ENCODE data around the gene AUTS2. TPM values are rescaled to one million over a fixed set of nuclear protein-coding genes. Genes with fewer than 3 reads are reported as not detected.

The AUTS2 gene
- total RNA-seq, 1 experiment from 2014 or later: 30.1 TPM

DNA sequence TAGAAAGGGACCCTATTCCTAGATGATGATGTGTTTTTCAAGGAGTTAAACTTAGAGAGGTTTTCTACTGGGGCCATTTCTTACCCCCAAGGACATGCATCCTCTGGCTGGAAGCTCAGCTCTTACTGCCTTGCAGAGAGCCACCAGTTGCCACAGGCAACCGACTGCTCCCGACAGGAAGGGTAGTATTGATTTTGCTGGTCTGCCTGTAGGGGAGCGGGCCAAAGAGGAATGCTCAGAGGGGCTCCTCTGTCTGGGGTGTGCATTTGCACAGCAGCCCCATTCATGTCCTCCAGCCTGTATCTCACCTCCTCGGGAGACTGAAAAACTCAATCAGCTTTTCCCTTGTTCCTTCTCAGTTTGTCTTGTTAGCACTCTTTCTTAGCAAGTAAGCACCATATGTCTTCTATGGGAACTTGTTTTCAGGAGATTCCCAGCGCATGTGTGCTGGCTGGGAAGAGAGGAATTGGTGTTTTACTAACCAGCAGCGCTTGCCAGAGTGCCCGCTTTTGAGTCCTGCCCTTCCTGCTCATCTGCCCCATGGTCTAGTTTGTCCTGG, 794.7 kb downstream of the AUTS2 start:
- H3K9me3 ChIP-seq (replicated peaks): no peaks in the 10 kb centered on the region
- no peak overlapping the region for H3K4me3 ChIP-seq
- no peak overlapping the region for H3K27ac ChIP-seq
- H3K36me3 ChIP-seq: no peaks in the 10 kb centered on the region
- no peaks in the 10 kb centered on the region for H3K4me1 ChIP-seq
- no peak for DNase-seq
- H3K27me3 ChIP-seq: no peaks in the 10 kb centered on the region

DNA sequence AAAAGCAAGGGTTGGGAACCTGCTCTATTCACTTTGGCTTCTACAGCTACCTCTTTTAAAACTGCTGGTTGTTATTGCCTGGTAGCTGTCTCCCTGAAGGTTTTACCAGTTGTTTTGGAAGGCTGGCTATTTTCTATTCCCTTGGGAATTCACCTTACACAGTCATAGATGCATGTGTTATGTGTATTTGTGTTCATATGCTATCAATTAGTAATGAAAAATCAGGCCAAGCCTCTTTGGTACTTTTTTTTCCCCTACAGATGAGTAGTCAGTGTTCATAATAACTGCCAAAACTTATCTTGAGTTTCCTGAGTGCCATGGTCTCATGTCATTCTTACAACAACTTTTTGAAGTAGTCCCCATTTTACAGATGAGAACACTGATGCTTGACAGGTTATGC, 795.7 kb downstream of the AUTS2 start:
- Histone ChIP-seq H3K4me1 (no peaks in the 10 kb centered on the region), H3K27me3 (no peaks in the 10 kb centered on the region), H3K4me3 (no peak overlapping the region), H3K9me3 (replicated peaks) (no peaks in the 10 kb centered on the region), H3K36me3 (no peaks in the 10 kb centered on the region), H3K27ac (no peak overlapping the region)
- no peak for DNase-seq

DNA sequence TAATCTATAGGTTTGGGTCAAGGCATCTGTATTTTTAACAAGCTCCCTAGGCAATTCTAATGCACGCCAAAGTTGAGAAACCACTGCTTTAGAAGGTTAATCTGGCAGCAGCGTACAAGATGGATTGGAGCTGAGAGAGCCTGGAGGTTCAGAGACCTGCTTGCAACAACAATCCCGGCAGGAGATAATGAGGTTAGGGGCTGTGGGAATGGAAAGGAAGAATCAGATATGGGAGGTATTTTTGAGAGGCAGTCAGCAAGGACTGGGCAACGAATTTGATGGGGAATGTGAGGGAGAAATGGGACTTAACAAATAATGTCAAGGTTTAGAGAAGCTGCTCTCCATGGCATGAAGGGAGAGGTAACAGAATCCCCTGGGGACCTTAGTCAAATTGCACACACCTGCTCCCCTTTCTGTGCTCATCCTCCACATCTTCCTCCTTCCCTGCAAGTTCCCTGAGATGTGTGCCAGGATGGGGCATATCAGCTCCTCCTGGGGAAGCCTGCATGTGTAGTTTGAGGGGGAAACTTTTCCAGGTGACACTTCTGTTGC, 802.6 kb downstream of the AUTS2 start:
- no peaks in the 10 kb centered on the region for H3K27me3 ChIP-seq
- DNase-seq: no peak
- no peaks in the 10 kb centered on the region for H3K4me1 ChIP-seq
- H3K4me3 ChIP-seq: no peak overlapping the region
- no peaks in the 10 kb centered on the region for H3K36me3 ChIP-seq
- no peak overlapping the region for H3K27ac ChIP-seq
- H3K9me3 ChIP-seq (replicated peaks): no peaks in the 10 kb centered on the region

DNA sequence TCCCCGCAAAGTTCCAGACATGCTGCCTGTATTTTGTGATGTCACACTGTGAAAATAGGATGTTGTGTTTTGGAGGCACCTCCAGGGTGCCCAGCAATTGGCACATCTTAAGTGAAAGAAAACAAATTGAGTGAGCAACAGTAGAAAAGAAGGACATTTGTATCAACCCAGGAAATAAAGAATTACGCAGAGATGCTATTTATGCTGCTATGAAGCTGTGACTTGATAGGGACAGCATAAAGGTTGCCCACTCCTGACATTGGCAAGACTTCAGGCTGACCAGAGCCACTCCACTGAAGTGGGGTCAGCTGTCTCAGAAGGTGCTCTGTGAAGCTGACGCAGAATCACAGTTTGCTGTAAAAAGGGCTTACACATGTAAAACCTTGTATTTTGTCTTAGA, 803.8 kb downstream of the AUTS2 start:
- Histone ChIP-seq H3K27me3 (no peaks in the 10 kb centered on the region), H3K4me3 (no peak overlapping the region), H3K27ac (no peak overlapping the region), H3K9me3 (replicated peaks) (no peaks in the 10 kb centered on the region), H3K4me1 (no peaks in the 10 kb centered on the region), H3K36me3 (no peaks in the 10 kb centered on the region)
- no peak for DNase-seq

DNA sequence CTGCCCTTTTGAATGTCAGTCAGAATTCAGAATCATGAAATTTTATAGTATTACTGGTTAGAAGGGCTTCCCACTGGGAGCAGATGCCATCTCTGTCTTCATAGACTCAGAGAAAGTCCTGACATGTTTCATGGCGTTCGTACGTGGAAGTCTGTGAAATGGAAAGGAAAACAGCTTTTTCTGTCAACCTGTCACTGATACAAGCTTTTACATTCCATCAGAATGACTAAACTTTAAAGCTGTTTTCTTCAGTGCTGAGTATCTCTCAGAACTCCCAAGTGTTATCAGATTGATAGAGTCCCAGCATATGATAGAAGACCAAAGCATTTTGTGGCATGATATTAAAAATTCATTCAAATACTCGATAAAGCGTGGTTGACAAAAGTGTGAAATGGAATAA, 807.0 kb downstream of the AUTS2 start:
- Histone ChIP-seq H3K9me3 (replicated peaks) (no peaks in the 10 kb centered on the region), H3K4me1 (no peaks in the 10 kb centered on the region), H3K4me3 (no peak overlapping the region), H3K27me3 (no peaks in the 10 kb centered on the region), H3K36me3 (no peaks in the 10 kb centered on the region), H3K27ac (no peak overlapping the region)
- DNase-seq: no peak

DNA sequence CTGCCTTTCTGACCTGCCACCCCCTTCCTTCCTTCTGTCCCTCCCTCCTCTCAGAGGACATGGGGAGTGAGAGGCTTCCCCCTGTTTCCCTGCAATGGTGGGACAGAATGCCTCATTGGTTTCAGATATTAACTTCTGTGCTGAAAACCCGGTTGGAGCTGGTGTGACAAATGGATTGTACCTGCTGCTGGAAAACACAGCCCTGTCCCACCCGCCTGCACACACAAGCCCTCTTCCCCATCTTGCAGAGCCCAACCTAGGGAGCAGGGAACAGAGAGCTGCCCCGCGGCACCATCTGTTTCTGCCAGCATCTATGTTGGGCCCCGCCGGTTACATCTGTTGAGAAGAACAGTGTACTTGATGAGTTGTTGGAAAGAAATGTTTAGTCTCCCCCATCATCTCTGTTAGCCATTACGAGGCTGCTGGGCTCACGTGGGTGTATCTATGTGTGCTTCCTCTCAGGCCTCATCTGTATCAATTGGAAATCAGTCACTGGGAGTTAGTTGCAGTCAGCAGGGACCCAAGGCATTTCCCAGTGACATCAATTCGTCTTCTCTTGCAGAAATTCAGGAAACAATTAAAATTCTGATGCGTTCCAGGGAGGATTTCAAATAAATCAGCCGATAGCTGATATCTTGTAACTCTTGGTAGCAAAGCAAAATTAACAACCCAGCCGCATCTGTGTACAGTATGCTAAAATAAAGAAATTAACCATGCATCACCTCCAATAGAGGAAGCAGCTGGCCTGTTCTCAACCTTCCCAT, 808.1 kb downstream of the AUTS2 start:
- no peaks in the 10 kb centered on the region for H3K27me3 ChIP-seq
- no peaks in the 10 kb centered on the region for H3K4me1 ChIP-seq
- no peak overlapping the region for H3K4me3 ChIP-seq
- no peaks in the 10 kb centered on the region for H3K9me3 ChIP-seq (replicated peaks)
- no peak overlapping the region for H3K27ac ChIP-seq
- H3K36me3 ChIP-seq: no peaks in the 10 kb centered on the region
- no peak for DNase-seq

DNA sequence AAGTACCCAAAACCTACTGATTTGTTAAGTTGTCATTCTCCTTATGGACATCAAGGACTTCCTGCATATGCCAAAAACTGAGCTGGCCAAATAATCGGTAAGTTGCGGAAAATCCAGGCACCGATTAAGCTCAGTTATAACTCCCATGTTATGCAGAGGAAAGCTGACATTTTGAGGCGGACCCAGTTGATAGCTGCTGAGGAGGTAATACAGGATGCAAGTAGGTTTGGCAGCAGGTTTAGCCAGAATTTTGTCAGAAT, 808.6 kb downstream of the AUTS2 start:
- Histone ChIP-seq H3K36me3 (no peaks in the 10 kb centered on the region), H3K4me3 (no peak overlapping the region), H3K27ac (no peak overlapping the region), H3K4me1 (no peaks in the 10 kb centered on the region), H3K9me3 (replicated peaks) (no peaks in the 10 kb centered on the region), H3K27me3 (no peaks in the 10 kb centered on the region)
- no peak for DNase-seq

DNA sequence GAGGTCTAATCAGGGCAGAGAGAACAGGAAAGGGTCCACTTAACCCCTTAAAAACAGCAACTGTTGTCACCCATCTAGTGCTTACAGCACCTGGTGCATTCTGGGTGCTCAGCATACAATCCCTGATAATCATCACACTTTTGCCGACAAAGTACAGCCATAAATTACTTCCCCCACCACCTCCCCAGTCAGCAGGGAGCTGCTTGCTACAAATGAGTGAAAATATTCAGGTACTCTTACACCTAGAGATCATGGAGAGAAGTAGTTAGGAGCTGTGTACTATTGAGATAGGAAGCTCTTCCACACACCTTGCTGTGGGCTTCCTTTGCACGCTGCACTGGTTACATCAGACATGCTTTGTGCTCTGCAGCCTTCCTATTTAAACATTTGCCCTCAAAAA, 810.2 kb downstream of the AUTS2 start:
- H3K36me3 ChIP-seq: no peaks in the 10 kb centered on the region
- no peak for DNase-seq
- H3K27ac ChIP-seq: no peak overlapping the region
- H3K27me3 ChIP-seq: no peaks in the 10 kb centered on the region
- H3K9me3 ChIP-seq (replicated peaks): no peaks in the 10 kb centered on the region
- H3K4me1 ChIP-seq: no peaks in the 10 kb centered on the region
- H3K4me3 ChIP-seq: no peak overlapping the region

DNA sequence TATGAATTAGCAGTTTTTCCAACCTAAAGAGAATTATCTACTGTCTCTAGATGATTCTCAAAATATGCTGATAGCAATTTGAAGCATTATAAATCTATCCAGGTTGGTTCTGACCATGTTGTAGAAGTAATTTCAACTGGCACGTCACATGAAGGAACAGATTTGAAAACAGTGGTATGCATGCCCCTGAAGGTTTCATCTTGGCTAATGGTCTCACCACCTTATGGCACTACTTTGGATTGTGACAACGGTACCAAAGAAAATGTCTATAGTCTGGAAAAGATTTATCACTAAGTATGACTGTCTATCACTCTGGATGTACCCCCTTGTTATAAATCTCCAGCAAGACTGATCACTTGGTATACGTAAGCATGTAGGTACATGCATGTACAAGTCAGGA, 810.6 kb downstream of the AUTS2 start:
- Histone ChIP-seq H3K4me3 (no peak overlapping the region), H3K36me3 (no peaks in the 10 kb centered on the region), H3K4me1 (no peaks in the 10 kb centered on the region), H3K27ac (no peak overlapping the region), H3K27me3 (no peaks in the 10 kb centered on the region), H3K9me3 (replicated peaks) (no peaks in the 10 kb centered on the region)
- no peak for DNase-seq

DNA sequence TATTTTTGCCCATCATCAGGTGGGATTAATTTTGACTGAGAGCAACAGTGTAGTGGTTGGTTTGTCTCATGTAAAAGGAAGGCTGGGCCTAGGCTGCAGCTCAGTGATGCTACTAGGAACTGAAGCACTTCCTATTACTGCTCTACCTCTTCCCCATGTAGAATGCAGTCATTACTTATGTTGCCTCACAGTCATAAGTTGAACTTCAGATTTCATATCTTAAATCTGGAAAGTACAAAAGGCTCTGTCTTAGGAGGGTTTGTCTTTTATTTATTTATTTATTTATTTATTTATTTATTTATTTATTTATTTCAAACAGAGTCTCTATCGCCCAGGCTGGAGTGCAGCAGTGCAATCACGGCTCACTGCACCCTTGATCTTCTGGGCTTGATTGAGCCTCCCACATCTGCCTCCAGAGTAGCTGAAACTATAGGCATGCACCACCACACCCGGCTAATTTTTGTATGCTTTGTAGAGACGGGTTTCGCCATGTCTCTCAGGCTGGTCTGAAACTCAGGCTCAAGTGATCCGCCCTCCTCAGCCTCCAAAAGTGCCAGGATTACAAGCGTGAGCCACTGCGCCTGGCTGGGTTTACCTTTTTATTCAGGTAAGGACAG, 812.0 kb downstream of the AUTS2 start:
- Histone ChIP-seq H3K27ac (no peak overlapping the region), H3K36me3 (no peaks in the 10 kb centered on the region), H3K9me3 (replicated peaks) (no peaks in the 10 kb centered on the region), H3K27me3 (no peaks in the 10 kb centered on the region), H3K4me3 (no peak overlapping the region), H3K4me1 (no peaks in the 10 kb centered on the region)
- DNase-seq: no peak

DNA sequence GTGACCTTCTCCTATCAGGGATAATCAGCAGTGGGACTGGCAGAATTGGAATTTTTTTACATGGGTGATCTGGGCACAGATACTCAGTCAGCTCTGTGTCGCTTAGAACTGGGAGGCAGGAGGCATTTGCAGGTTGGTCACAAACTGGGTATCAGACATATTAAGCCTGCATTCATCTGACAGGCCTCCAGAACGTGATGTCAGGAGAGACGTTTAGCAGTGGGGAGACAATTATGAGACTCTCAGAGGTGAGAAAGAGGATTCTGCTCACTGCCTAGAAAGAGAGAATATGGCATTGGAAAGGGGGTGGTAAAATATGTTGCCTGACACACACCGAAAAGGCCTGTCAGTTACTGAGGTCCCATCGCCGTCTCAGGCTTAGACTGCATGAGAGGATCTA, 816.1 kb downstream of the AUTS2 start:
- Histone ChIP-seq H3K27me3 (no peaks in the 10 kb centered on the region), H3K36me3 (no peaks in the 10 kb centered on the region), H3K4me3 (no peak overlapping the region), H3K4me1 (peaks cover 10% of the 10 kb centered on the region), H3K9me3 (replicated peaks) (no peaks in the 10 kb centered on the region), H3K27ac (no peak overlapping the region)
- no peak for DNase-seq

DNA sequence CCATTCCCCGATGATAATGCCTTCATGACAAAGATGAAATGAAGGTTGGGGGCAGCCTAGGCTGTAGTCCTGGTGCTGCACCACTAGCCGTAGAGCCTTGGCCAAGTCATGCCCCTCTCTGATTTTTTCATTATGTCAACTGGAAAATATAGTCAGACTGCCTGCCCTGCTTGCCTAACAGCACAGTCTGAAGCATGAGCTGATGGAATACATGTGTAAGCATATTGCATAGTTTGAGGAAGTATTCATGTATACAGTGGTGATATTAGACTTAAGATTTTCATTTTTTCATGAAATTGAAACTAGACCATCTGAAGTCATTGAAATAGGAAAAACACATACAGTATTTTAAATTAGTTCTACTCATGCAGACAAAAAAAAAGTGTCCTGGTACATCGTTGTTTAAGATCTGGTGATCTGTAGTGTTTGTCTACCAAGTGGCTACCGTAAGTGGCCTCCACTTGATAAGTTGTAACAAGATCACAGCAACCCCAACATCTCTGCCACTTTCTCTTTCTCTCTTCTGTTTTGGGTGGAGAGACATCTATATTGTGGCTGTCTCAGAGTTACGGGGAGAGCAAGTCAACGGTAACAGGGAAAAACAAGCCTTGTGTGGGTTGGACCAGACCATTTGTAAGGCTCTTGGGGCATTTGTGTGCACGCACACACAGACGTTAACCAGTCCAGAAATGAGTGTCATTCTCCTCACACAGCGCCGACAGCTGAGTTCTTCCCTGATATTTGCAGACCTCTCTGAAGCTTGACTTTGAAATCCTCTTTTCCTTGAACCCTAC, 817.1 kb downstream of the AUTS2 start:
- Histone ChIP-seq H3K27me3 (no peaks in the 10 kb centered on the region), H3K9me3 (replicated peaks) (no peaks in the 10 kb centered on the region), H3K27ac (no peak overlapping the region), H3K4me3 (no peak overlapping the region), H3K36me3 (no peaks in the 10 kb centered on the region), H3K4me1 (peaks cover 10% of the 10 kb centered on the region)
- no peak for DNase-seq

DNA sequence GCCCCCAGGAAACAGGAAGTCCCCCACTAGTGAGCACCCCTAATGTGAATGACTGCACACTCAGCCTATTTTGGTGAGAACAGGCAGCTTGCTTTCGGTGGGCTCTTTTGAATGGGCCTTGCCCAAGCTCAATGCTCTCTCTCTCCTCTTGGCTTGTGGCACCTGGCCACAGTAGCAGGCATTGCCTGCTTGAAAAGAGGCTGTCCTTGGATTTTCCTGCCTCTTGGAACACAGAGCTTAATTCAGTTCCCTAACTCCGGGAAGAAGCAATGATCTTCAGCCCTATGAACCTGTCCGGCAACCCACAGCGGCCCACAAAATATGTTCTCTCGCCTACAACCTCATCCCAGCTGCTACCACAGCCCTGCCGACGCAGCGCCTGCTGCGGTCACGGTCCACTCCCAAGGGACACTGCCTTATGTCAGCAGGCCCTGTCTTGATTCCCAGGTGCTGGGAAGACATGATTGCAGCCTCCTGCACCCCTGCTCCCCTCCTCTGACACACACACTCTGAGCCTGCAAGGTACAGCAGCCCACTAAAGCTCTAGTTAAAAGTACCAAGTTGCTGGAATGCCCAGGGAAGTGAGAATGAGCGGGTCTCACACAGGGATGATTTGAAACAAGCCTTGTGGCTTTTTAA, 818.2 kb downstream of the AUTS2 start:
- H3K4me3 ChIP-seq: no peak overlapping the region
- H3K36me3 ChIP-seq: no peaks in the 10 kb centered on the region
- no peaks in the 10 kb centered on the region for H3K27me3 ChIP-seq
- H3K27ac ChIP-seq: no peak overlapping the region
- no peaks in the 10 kb centered on the region for H3K9me3 ChIP-seq (replicated peaks)
- peak; percentile 84 to 85 for DNase-seq
- peaks cover 10% of the 10 kb centered on the region for H3K4me1 ChIP-seq

DNA sequence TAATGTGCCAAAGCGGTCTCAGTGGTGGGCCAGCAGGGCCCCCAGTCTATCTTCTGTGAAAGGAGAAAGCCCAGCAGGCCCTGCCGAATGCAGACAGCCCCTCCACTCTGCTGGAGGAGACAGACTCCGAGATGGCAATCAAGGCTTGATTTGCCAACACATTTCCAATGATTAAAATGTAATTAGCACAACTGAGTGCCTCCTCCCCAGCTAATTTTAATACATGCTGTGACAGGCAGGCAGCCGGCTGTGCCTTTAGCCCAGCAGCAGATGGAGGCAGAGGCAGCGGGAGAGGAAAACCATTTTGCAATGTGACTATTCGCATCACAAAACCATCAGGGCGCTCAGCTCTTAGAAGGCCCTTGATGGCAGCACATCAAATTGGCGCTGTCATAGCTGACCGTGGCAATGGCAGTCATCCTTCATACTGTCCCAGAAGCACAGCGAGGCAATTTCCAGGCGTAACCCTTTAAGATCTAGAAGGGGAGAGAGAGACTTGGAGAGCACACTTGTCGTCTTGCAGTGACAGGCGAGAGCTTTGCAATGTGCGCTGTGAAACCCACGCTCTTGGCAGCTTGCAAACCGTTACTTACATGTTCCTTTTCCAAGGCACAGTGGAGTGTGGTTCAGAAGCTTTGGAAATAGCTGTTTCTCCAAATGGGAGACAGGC, 818.8 kb downstream of the AUTS2 start:
- Histone ChIP-seq H3K36me3 (no peaks in the 10 kb centered on the region), H3K27ac (no peak overlapping the region), H3K27me3 (no peaks in the 10 kb centered on the region), H3K4me1 (peaks cover 10% of the 10 kb centered on the region), H3K9me3 (replicated peaks) (no peaks in the 10 kb centered on the region), H3K4me3 (no peak overlapping the region)
- no peak for DNase-seq

Data from SJCRH30 (cell line).